MCF 10A (cell line): ENCODE results near the gene EXOC3L2. TPM values are rescaled to one million over a fixed set of nuclear protein-coding genes. Genes with fewer than 3 reads are reported as not detected.

Source experiments
- BruUV-seq: library from RNA; stranded (reverse); fragments of 400-500 nt; replicated peaks from 2 replicates; lab custom pipeline; 2021; lab: Mats Ljungman, UMichigan
- CTCF ChIA-PET: fragments of 300-600 bp; sonication (Branson Sonifier 250); formaldehyde crosslinking; extraction: SDS; loops from one replicate; lab custom pipeline; 2021; ENCODE audit warnings: antibody characterized with exemption, inconsistent platforms; lab: Yijun Ruan, JAX
- POLR2A ChIA-PET: fragments of 300-600, 350-650 bp; sonication (Branson Sonifier 250); formaldehyde crosslinking; extraction: SDS; loops from one replicate; lab custom pipeline; 2020; ENCODE audit warnings: antibody characterized with exemption, inconsistent platforms; lab: Yijun Ruan, JAX
- DNase-seq: peaks from one replicate; pipeline ENCODE4 v3.0.0-alpha.2; 2018; ENCODE audit not compliant: unreplicated experiment
- H3K27ac Mint-ChIP-seq: one replicate; pipeline ENCODE4 v1.8.0; 2022; ENCODE audit warnings: mild to moderate bottlenecking, low read depth, mixed read lengths; ENCODE audit not compliant: unreplicated experiment
- H3K27me3 Mint-ChIP-seq: one replicate; pipeline ENCODE4 v1.8.0; 2022; ENCODE audit warnings: mixed read lengths; ENCODE audit not compliant: insufficient read depth, unreplicated experiment
- H3K36me3 Mint-ChIP-seq: one replicate; pipeline ENCODE4 v1.8.0; 2022; ENCODE audit warnings: mild to moderate bottlenecking, moderate library complexity, mixed read lengths; ENCODE audit not compliant: insufficient read depth, unreplicated experiment
- H3K4me1 Mint-ChIP-seq: one replicate; pipeline ENCODE4 v1.8.0; 2022; ENCODE audit warnings: mixed read lengths; ENCODE audit not compliant: insufficient read depth, unreplicated experiment
- H3K4me3 Mint-ChIP-seq: one replicate; pipeline ENCODE4 v1.8.0; 2022; ENCODE audit warnings: mild to moderate bottlenecking, moderate library complexity, mixed read lengths; ENCODE audit not compliant: unreplicated experiment
- H3K9me3 Mint-ChIP-seq: one replicate; pipeline ENCODE4 v1.8.0; 2022; ENCODE audit warnings: mixed read lengths; ENCODE audit not compliant: unreplicated experiment
- CTCF ChIP-seq: fragments of 200-600 bp; IDR thresholded peaks from one replicate; pipeline ENCODE4 v1.8.0; 2022; ENCODE audit warnings: antibody characterized with exemption, mild to moderate bottlenecking; ENCODE audit not compliant: unreplicated experiment
- intact Hi-C: fragments of 100-400 bp; cut with micrococcal nuclease; formaldehyde crosslinking; loops from 2 replicates; pipeline ENCODE4 v1.14.1; 2022
- total RNA-seq: library from RNA; stranded (reverse); gene quantifications from 2 replicates; pipeline ENCODE4 v1.2.3, GENCODE V29; 2022

The EXOC3L2 gene
- total RNA-seq, 1 experiment from 2014 or later, result not detected

- Mint-ChIP-seq H3K4me3 (no peak overlapping the region), H3K36me3 (no peaks in the 10 kb centered on the region), H3K4me1 (peaks cover 13% of the 10 kb centered on the region), H3K27ac (no peak overlapping the region), H3K9me3 (no peaks in the 10 kb centered on the region), H3K27me3 (no peaks in the 10 kb centered on the region)
- TF ChIP-seq CTCF, result no peak
- ChIA-PET POLR2A (no interaction called here), CTCF (interaction anchor here (0.6 to 0.7 kb wide), 2 partner anchors 56 to 275 kb away, joined by 3 to 5 read pairs; no protein-coding TSS in a partner anchor)
- no TSS peak for BruUV-seq
- intact Hi-C loops, result no loop called here
- DNase-seq, result no peak
Observed at GRCh38 chr19:45172611-45173208, 72.5 kb downstream of the EXOC3L2 start.

GRCh38 chr19:45172173-45172572 lies 73.0 kb downstream of the EXOC3L2 start:
- Mint-ChIP-seq H3K4me1 (peaks cover 13% of the 10 kb centered on the region), H3K36me3 (no peaks in the 10 kb centered on the region), H3K27ac (no peak overlapping the region), H3K9me3 (no peaks in the 10 kb centered on the region), H3K4me3 (no peak overlapping the region), H3K27me3 (no peaks in the 10 kb centered on the region)
- ChIA-PET POLR2A (no interaction called here), CTCF (interaction anchor here (0.7 kb wide), 1 partner anchor 56 kb away, joined by 3 read pairs; no protein-coding TSS in a partner anchor)
- TF ChIP-seq CTCF, result no peak
- DNase-seq, result no peak
- no TSS peak for BruUV-seq
- intact Hi-C loops, result no loop called here

DNA sequence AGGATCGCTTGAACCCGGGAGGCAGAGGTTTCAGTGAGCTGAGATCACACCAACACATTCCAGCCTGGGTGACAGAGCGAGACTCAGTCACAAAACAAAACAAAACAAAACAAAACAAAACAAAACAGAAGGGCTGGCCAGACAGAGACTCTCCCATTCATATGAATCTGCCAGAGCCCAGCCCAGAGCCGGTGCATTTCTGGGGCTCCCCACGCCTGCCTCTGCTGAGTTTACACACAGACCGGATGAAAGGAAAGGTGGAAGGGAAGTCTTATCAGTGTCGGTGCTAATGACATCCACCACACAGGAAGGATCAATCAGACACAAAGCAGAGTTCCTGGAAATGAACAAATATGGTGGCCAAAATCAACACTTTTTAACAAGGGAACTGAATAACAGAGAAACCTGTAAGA lies 74.0 kb downstream of the EXOC3L2 start:
- Mint-ChIP-seq H3K4me3 (no peak overlapping the region), H3K27ac (no peak overlapping the region), H3K4me1 (peaks cover 13% of the 10 kb centered on the region), H3K36me3 (no peaks in the 10 kb centered on the region), H3K27me3 (no peaks in the 10 kb centered on the region), H3K9me3 (no peaks in the 10 kb centered on the region)
- no peak for DNase-seq
- no peak for TF ChIP-seq CTCF
- BruUV-seq, result no TSS peak
- intact Hi-C loops, result no loop called here
- ChIA-PET CTCF (interaction anchor here (0.7 to 1.6 kb wide), 2 partner anchors 168 to 222 kb away, joined by 3 to 5 read pairs; no protein-coding TSS in a partner anchor), POLR2A (interaction anchor here (0.6 kb wide), 1 partner anchor 25 kb away, joined by 3 read pairs; no protein-coding TSS in a partner anchor)

- Mint-ChIP-seq H3K27me3 (no peaks in the 10 kb centered on the region), H3K36me3 (no peaks in the 10 kb centered on the region), H3K4me3 (no peak overlapping the region), H3K27ac (no peak overlapping the region), H3K4me1 (peaks cover 11% of the 10 kb centered on the region), H3K9me3 (no peaks in the 10 kb centered on the region)
- POLR2A ChIA-PET, result interaction anchor here (0.6 kb wide), 1 partner anchor 25 kb away, joined by 3 read pairs; no protein-coding TSS in a partner anchor
- intact Hi-C loops, result no loop called here
- CTCF ChIA-PET, result interaction anchor here (1.6 kb wide), 1 partner anchor 168 kb away, joined by 5 read pairs; no protein-coding TSS in a partner anchor
- no TSS peak for BruUV-seq
- no peak for DNase-seq
- TF ChIP-seq CTCF, result no peak
Observed at GRCh38 chr19:45170146-45171106, 74.8 kb downstream of the EXOC3L2 start.
